ENCODE results near the gene PRAF2.
A peak's percentile ranks its signal among the peaks of the same experiment; 100 is the strongest.

Gene PRAF2

GRCh38 chrX:49073601-49074575 is at the start of gene PRAF2:
Gene PRAF2, minus strand, starts transcription at chrX:49074002. Its CDS starts 15 bp downstream, at chrX:49073987.
- peak; percentile 91 for DNase-seq

- no peak for DNase-seq
These were observed 48.7 kb upstream of the PRAF2 start for GRCh38 chrX:49122499-49122898.

GRCh38 chrX:49120091-49120490 is 46.3 kb upstream of the PRAF2 start:
- DNase-seq: no peak

- DNase-seq: no peak
These were observed 43.8 kb upstream of the PRAF2 start for GRCh38 chrX:49117581-49117980.

- no peak for DNase-seq
These were observed 42.9 kb upstream of the PRAF2 start for GRCh38 chrX:49116716-49117115.

- DNase-seq: no peak
These were observed 42.3 kb upstream of the PRAF2 start for GRCh38 chrX:49116076-49116475.

GRCh38 chrX:49111791-49112190 is 38.0 kb upstream of the PRAF2 start:
- DNase-seq: no peak

GRCh38 chrX:49110417-49110816 is 36.6 kb upstream of the PRAF2 start:
- no peak for DNase-seq

- DNase-seq: no peak
These were observed 34.8 kb upstream of the PRAF2 start for GRCh38 chrX:49108641-49109040.

- DNase-seq: peak; percentile 28
These were observed 33.1 kb upstream of the PRAF2 start for GRCh38 chrX:49106930-49107329.

- no peak for DNase-seq
These were observed 32.5 kb upstream of the PRAF2 start for GRCh38 chrX:49106296-49106695.

GRCh38 chrX:49103637-49104036 is 29.8 kb upstream of the PRAF2 start:
- no peak for DNase-seq

- DNase-seq: no peak
These were observed 28.4 kb upstream of the PRAF2 start for GRCh38 chrX:49102190-49102589.

- DNase-seq: no peak
These were observed 27.8 kb upstream of the PRAF2 start for GRCh38 chrX:49101629-49101984.

- DNase-seq: peak; percentile 89
These were observed 27.2 kb upstream of the PRAF2 start for GRCh38 chrX:49100704-49101628.

GRCh38 chrX:49096419-49096818 is 22.6 kb upstream of the PRAF2 start:
- DNase-seq: no peak

GRCh38 chrX:49089553-49089952 is 15.8 kb upstream of the PRAF2 start:
- no peak for DNase-seq

- no peak for DNase-seq
These were observed 8.6 kb upstream of the PRAF2 start for GRCh38 chrX:49082271-49082871.

GRCh38 chrX:49079489-49080428 is 6.0 kb upstream of the PRAF2 start, which contains the start of gene WDR45:
Gene WDR45, minus strand, starts transcription at chrX:49079887. Its CDS starts 1,792 bp downstream, at chrX:49078095.
- peak; percentile 67 for DNase-seq

- no peak for DNase-seq
These were observed 4.1 kb upstream of the PRAF2 start for GRCh38 chrX:49077941-49078340.

- DNase-seq: no peak
These were observed 1.5 kb upstream of the PRAF2 start for GRCh38 chrX:49075347-49075746.

GRCh38 chrX:49072712-49073095 is 1.1 kb downstream of the PRAF2 start:
- DNase-seq: no peak
